HepG2 (cell line): ENCODE measurements around the gene SOST. TPM values are rescaled to one million over a fixed set of nuclear protein-coding genes. Genes with fewer than 3 reads are reported as not detected.

Experiments
- CEBPG ChIP-seq: IDR thresholded peaks from 2 replicates; pipeline ENCODE4 v1.6.1; 2016
- FOXK1 ChIP-seq: sonication (generic); formaldehyde crosslinking; IDR thresholded peaks from 2 replicates; pipeline ENCODE4 v1.4.0; 2020; ENCODE audit warnings: low read depth, missing genetic modification reagents, borderline replicate concordance
- JARID2 ChIP-seq: sonication (generic); formaldehyde crosslinking; IDR thresholded peaks from 2 replicates; pipeline ENCODE4 v1.8.1; 2023; ENCODE audit warnings: missing genetic modification reagents, inconsistent platforms; ENCODE audit not compliant: insufficient replicate concordance
- KDM6A ChIP-seq: IDR thresholded peaks from 2 replicates; pipeline ENCODE4 v1.6.1; 2016; ENCODE audit warnings: low read depth
- MIXL1 ChIP-seq: IDR thresholded peaks from 2 replicates; pipeline ENCODE4 v1.6.1; 2016
- MLLT10 ChIP-seq: sonication (generic); formaldehyde crosslinking; IDR thresholded peaks from 2 replicates; pipeline ENCODE4 v1.4.0; 2020; ENCODE audit warnings: missing genetic modification reagents
- MTF2 ChIP-seq: sonication (generic); formaldehyde crosslinking; IDR thresholded peaks from 2 replicates; pipeline ENCODE4 v1.5.0; 2020; ENCODE audit warnings: missing genetic modification reagents, borderline replicate concordance
- NFIB ChIP-seq: sonication (generic); formaldehyde crosslinking; IDR thresholded peaks from 2 replicates; pipeline ENCODE4 v1.9.0; 2021; ENCODE audit warnings: missing genetic modification reagents, mild to moderate bottlenecking, borderline replicate concordance
- PAF1 ChIP-seq: IDR thresholded peaks from 2 replicates; pipeline ENCODE4 v1.6.1; 2016; ENCODE audit warnings: missing genetic modification reagents, missing compliant biosample characterization
- RBAK ChIP-seq: sonication (generic); formaldehyde crosslinking; IDR thresholded peaks from 2 replicates; pipeline ENCODE4 v1.5.1; 2020; ENCODE audit warnings: mild to moderate bottlenecking, missing genetic modification reagents
- SCMH1 ChIP-seq: sonication (generic); formaldehyde crosslinking; IDR thresholded peaks from 2 replicates; pipeline ENCODE4 v1.9.0; 2021; ENCODE audit warnings: missing genetic modification reagents, mild to moderate bottlenecking, borderline replicate concordance
- SIX1 ChIP-seq: sonication (generic); formaldehyde crosslinking; IDR thresholded peaks from 2 replicates; pipeline ENCODE4 v1.4.0; 2020; ENCODE audit warnings: missing genetic modification reagents, borderline replicate concordance
- SNAPC2 ChIP-seq: sonication (generic); formaldehyde crosslinking; IDR thresholded peaks from 2 replicates; pipeline ENCODE4 v1.8.1; 2022; ENCODE audit warnings: mild to moderate bottlenecking, missing genetic modification reagents
- SOX13 ChIP-seq, 3 experiments: fragments of 450-650 bp in 1 of 3; sonication (generic) in 1 of 3; formaldehyde crosslinking in 1 of 3; IDR thresholded peaks in 2 of 3; conservative IDR thresholded peaks in 1 of 3; 2 replicates each; pipeline versions ENCODE4 v1.5.0 to v1.6.1; 2016 to 2020; ENCODE audit warnings: antibody characterized with exemption in 1 of 3, mild to moderate bottlenecking in 1 of 3, missing compliant biosample characterization in 1 of 3, missing genetic modification reagents in 1 of 3, moderate library complexity in 1 of 3
- TARDBP ChIP-seq: sonication (generic); formaldehyde crosslinking; IDR thresholded peaks from 2 replicates; pipeline ENCODE4 v1.8.0; 2022; ENCODE audit warnings: mild to moderate bottlenecking, missing genetic modification reagents
- ZBTB7A ChIP-seq: sonication (generic); formaldehyde crosslinking; IDR thresholded peaks from 2 replicates; pipeline ENCODE4 v1.8.0; 2022; ENCODE audit warnings: mild to moderate bottlenecking, missing genetic modification reagents
- ZFYVE20 ChIP-seq: sonication (generic); formaldehyde crosslinking; IDR thresholded peaks from 2 replicates; pipeline ENCODE4 v1.8.0; 2023; ENCODE audit warnings: low read depth, mild to moderate bottlenecking, moderate library complexity, missing genetic modification reagents, borderline replicate concordance
- ZNF589 ChIP-seq: sonication (generic); formaldehyde crosslinking; conservative IDR thresholded peaks from 2 replicates; pipeline ENCODE4 v1.8.0; 2022; ENCODE audit warnings: mild to moderate bottlenecking, moderate library complexity, missing genetic modification reagents
- ZNF629 ChIP-seq: sonication (generic); formaldehyde crosslinking; conservative IDR thresholded peaks from 2 replicates; pipeline ENCODE4 v1.5.0; 2020; ENCODE audit warnings: missing genetic modification reagents
- polyA plus RNA-seq, 8 experiments: library from polyadenylated mRNA; depleted of rRNA in 3 of 8; stranded (reverse) in 7 of 8; unstranded in 1 of 8; fragments of >200 nt; fragmentation: Illumina TruSeq in 4 of 8; extraction: Trizol in 4 of 8; gene quantifications; 2 replicates each; pipeline versions ENCODE4 v1.2.1 to v1.2.3, GENCODE V29; 2011 to 2016; ENCODE audit warnings: low read depth in 4 of 8, missing spikeins in 1 of 8, mixed read lengths in 1 of 8; ENCODE audit not compliant: insufficient read depth in 1 of 8
- total RNA-seq, 5 experiments: library from RNA; depleted of rRNA; stranded (reverse); fragments of >200 nt; fragmentation: Illumina TruSeq; extraction: Trizol; gene quantifications; 2 replicates each; pipeline ENCODE4 v1.2.3, GENCODE V29; 2016; ENCODE audit warnings: low read depth in 1 of 5
- TF ChIP-seq, protein P1 (sequence below): sonication (generic); formaldehyde crosslinking; IDR thresholded peaks from 2 replicates; pipeline ENCODE4 v1.5.0; 2020; ENCODE audit warnings: mild to moderate bottlenecking, low read depth, missing genetic modification reagents, borderline replicate concordance
- TF ChIP-seq, protein P2 (sequence below): IDR thresholded peaks from 2 replicates; pipeline ENCODE4 v1.6.1; 2016; ENCODE audit warnings: low read depth
- TF ChIP-seq, protein P3 (sequence below): sonication (generic); formaldehyde crosslinking; IDR thresholded peaks from 2 replicates; pipeline ENCODE4 v1.5.1; 2020; ENCODE audit warnings: missing genetic modification reagents, mild to moderate bottlenecking, borderline replicate concordance
- TF ChIP-seq, protein P4 (sequence below): sonication (generic); formaldehyde crosslinking; IDR thresholded peaks from 2 replicates; pipeline ENCODE4 v1.5.0; 2020; ENCODE audit warnings: missing genetic modification reagents, mild to moderate bottlenecking, borderline replicate concordance
- TF ChIP-seq, protein P5 (sequence below): sonication (generic); formaldehyde crosslinking; IDR thresholded peaks from 2 replicates; pipeline ENCODE4 v1.4.0; 2020; ENCODE audit warnings: missing genetic modification reagents
- TF ChIP-seq, protein P6 (sequence below): IDR thresholded peaks from 2 replicates; pipeline ENCODE4 v1.6.1; 2016

Gene SOST
- total and polyA plus RNA-seq, 2 of the 13 experiments (the other 11 are each of a cell fraction or from before 2014, with no cell fraction given), result not detected

DNA sequence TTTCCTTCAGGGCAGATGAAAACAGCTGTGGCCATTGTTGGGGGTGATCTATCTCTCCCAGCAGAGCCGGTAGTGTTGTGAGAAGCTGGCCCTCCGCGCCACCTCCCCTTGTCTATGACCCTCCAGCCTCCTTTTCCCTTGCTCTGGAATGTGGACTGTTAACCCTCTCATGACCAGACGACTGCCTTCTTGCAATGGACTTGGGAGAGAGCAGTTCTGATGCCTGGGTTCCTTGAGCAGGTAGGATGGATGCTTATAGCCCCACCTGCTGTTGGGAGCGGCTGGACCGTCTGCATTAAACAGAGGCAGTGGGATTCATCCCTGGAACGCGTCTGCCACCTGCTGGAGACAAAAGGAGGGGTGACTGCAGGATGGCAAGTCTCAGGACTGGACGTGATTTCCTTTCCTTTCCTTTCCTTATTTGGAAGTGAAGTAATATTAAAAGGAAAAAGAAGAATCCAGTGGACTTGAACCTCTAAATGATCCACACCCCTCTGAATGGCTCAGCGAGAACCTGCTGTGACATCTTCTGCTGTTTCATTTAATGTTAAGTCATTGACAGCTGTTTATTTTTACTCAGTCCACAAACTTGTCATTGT, 1.8 kb upstream of the SOST start (continued):
- TF ChIP-seq ZBTB7A (no peak), ZNF629 (CRISPR knock-in tag) (no peak), TARDBP (peak; percentile 89), ZNF589 (no peak), JARID2 (peak; percentile 98), NFIB (CRISPR knock-in tag) (no peak), SIX1 (no peak), MLLT10 (CRISPR knock-in tag) (no peak), SCMH1 (CRISPR knock-in tag) (no peak), RBAK (CRISPR knock-in tag) (no peak), MTF2 (CRISPR knock-in tag) (no peak), ZFYVE20 (CRISPR knock-in tag) (no peak), CEBPG (CRISPR knock-in tag) (peak; percentile 56), MIXL1 (CRISPR knock-in tag) (peak; percentile 90), KDM6A (CRISPR knock-in tag) (no peak), SNAPC2 (CRISPR knock-in tag) (no peak), FOXK1 (CRISPR knock-in tag) (peak; percentile 62; the same call in 1 of the 2 replicates), SOX13 (IDR thresholded peaks at IDR 0.05) (no peak), SOX13 (CRISPR knock-in tag; conservative IDR thresholded peaks at IDR 0.05 in 1 of 2, IDR thresholded peaks at IDR 0.05 in 1 of 2) (peak in 1 of 2 experiments; percentile 43; a peak in 1 of 4 replicates), PAF1 (CRISPR knock-in tag) (no peak)
- TF ChIP-seq, protein P1, sequence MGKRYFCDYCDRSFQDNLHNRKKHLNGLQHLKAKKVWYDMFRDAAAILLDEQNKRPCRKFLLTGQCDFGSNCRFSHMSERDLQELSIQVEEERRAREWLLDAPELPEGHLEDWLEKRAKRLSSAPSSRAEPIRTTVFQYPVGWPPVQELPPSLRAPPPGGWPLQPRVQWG (CRISPR knock-in tag), result no peak
- TF ChIP-seq, protein P2, sequence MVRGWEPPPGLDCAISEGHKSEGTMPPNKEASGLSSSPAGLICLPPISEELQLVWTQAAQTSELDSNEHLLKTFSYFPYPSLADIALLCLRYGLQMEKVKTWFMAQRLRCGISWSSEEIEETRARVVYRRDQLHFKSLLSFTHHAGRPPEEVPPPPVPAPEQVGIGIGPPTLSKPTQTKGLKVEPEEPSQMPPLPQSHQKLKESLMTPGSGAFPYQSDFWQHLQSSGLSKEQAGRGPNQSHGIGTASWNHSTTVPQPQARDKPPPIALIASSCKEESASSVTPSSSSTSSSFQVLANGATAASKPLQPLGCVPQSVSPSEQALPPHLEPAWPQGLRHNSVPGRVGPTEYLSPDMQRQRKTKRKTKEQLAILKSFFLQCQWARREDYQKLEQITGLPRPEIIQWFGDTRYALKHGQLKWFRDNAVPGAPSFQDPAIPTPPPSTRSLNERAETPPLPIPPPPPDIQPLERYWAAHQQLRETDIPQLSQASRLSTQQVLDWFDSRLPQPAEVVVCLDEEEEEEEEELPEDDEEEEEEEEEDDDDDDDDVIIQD, result peak; percentile 69; the same call in 1 of the 2 replicates
- TF ChIP-seq, protein P3, sequence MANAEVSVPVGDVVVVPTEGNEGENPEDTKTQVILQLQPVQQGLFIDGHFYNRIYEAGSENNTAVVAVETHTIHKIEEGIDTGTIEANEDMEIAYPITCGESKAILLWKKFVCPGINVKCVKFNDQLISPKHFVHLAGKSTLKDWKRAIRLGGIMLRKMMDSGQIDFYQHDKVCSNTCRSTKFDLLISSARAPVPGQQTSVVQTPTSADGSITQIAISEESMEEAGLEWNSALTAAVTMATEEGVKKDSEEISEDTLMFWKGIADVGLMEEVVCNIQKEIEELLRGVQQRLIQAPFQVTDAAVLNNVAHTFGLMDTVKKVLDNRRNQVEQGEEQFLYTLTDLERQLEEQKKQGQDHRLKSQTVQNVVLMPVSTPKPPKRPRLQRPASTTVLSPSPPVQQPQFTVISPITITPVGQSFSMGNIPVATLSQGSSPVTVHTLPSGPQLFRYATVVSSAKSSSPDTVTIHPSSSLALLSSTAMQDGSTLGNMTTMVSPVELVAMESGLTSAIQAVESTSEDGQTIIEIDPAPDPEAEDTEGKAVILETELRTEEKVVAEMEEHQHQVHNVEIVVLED (CRISPR knock-in tag), result no peak; the same call in 1 of the 2 replicates
- TF ChIP-seq, protein P4, sequence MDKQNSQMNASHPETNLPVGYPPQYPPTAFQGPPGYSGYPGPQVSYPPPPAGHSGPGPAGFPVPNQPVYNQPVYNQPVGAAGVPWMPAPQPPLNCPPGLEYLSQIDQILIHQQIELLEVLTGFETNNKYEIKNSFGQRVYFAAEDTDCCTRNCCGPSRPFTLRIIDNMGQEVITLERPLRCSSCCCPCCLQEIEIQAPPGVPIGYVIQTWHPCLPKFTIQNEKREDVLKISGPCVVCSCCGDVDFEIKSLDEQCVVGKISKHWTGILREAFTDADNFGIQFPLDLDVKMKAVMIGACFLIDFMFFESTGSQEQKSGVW, result no peak
- TF ChIP-seq, protein P5, sequence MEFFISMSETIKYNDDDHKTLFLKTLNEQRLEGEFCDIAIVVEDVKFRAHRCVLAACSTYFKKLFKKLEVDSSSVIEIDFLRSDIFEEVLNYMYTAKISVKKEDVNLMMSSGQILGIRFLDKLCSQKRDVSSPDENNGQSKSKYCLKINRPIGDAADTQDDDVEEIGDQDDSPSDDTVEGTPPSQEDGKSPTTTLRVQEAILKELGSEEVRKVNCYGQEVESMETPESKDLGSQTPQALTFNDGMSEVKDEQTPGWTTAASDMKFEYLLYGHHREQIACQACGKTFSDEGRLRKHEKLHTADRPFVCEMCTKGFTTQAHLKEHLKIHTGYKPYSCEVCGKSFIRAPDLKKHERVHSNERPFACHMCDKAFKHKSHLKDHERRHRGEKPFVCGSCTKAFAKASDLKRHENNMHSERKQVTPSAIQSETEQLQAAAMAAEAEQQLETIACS (CRISPR knock-in tag), result no peak
- TF ChIP-seq, protein P6, sequence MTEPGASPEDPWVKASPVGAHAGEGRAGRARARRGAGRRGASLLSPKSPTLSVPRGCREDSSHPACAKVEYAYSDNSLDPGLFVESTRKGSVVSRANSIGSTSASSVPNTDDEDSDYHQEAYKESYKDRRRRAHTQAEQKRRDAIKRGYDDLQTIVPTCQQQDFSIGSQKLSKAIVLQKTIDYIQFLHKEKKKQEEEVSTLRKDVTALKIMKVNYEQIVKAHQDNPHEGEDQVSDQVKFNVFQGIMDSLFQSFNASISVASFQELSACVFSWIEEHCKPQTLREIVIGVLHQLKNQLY (CRISPR knock-in tag), result peak; percentile 58; the same call in 1 of the 2 replicates
